ENCODE data around the gene ATP2A2. TPM values are rescaled to one million over a fixed set of nuclear protein-coding genes. Genes with fewer than 3 reads are reported as not detected.
"Not testable (repeated sequence)": the region's sequence is repeated elsewhere in the genome, so short reads cannot be mapped to it uniquely, and the experiment has no call there.

The ATP2A2 gene
- total RNA-seq, 1 experiment from 2014 or later: 154 TPM

GRCh38 chr12:110373962-110374611 is 93.0 kb downstream of the ATP2A2 start:
- TF ChIP-seq EZH2 (IDR thresholded peaks at IDR 0.05; ENCODE audit: low read depth) (no peak), CTCF (conservative IDR thresholded peaks at IDR 0.05) (no peak)
- Histone ChIP-seq H3K4me2 (no peak overlapping the region), H3F3A (ENCODE audit: insufficient read depth, low read depth) (peaks cover 9% of the 10 kb centered on the region; the same call in 1 of the 2 replicates), H3K9me2 (ENCODE audit: insufficient read depth) (no peaks in the 10 kb centered on the region), H2AFZ (no peak overlapping the region), H3K9me3 (ENCODE audit: insufficient read depth, low read depth) (no peaks in the 10 kb centered on the region), H3K4me3 (no peak overlapping the region), H3K27ac (no peak overlapping the region), H4K20me1 (ENCODE audit: insufficient read depth) (no peaks in the 10 kb centered on the region), H3K4me1 (replicated peaks; ENCODE audit: insufficient read depth) (no peaks in the 10 kb centered on the region), H3K79me2 (ENCODE audit: low read depth) (no peaks in the 10 kb centered on the region), H3K36me3 (ENCODE audit: low read depth) (peaks cover 25% of the 10 kb centered on the region), H3K27me3 (ENCODE audit: insufficient read depth, low read depth) (no peaks in the 10 kb centered on the region)
- intact Hi-C loops (cut with micrococcal nuclease; ENCODE audit: unreplicated experiment): no loop called here
- BruUV-seq (replicated peaks): no TSS peak
- DNase-seq: no peak
- ChIA-PET CTCF (no interaction called here), POLR2A (ENCODE audit: unreplicated experiment) (no interaction called here)

- Histone ChIP-seq H3F3A (ENCODE audit: insufficient read depth, low read depth) (peaks cover 12% of the 10 kb centered on the region; the same call in 1 of the 2 replicates), H3K36me3 (ENCODE audit: low read depth) (peaks cover 47% of the 10 kb centered on the region)
- DNase-seq; H3K4me2 ChIP-seq; H3K27ac ChIP-seq; CTCF ChIA-PET; POLR2A ChIA-PET (ENCODE audit: unreplicated experiment); H3K4me1 ChIP-seq (replicated peaks; ENCODE audit: insufficient read depth); H3K9me3 ChIP-seq (ENCODE audit: insufficient read depth, low read depth); H4K20me1 ChIP-seq (ENCODE audit: insufficient read depth); BruUV-seq (replicated peaks); H3K79me2 ChIP-seq (ENCODE audit: low read depth); H3K27me3 ChIP-seq (ENCODE audit: insufficient read depth, low read depth); intact Hi-C loops (cut with micrococcal nuclease; ENCODE audit: unreplicated experiment); H3K4me3 ChIP-seq; H2AFZ ChIP-seq; H3K9me2 ChIP-seq (ENCODE audit: insufficient read depth): not testable (repeated sequence)
These were observed 97.2 kb downstream of the ATP2A2 start for GRCh38 chr12:110378131-110378790.

- Histone ChIP-seq H3K4me3 (no peak overlapping the region), H3K4me2 (no peak overlapping the region), H3K4me1 (replicated peaks; ENCODE audit: insufficient read depth) (no peaks in the 10 kb centered on the region), H2AFZ (no peak overlapping the region), H4K20me1 (ENCODE audit: insufficient read depth) (no peaks in the 10 kb centered on the region), H3K27me3 (ENCODE audit: insufficient read depth, low read depth) (no peaks in the 10 kb centered on the region), H3K9me2 (ENCODE audit: insufficient read depth) (no peaks in the 10 kb centered on the region), H3K36me3 (ENCODE audit: low read depth) (peaks cover 41% of the 10 kb centered on the region), H3K79me2 (ENCODE audit: low read depth) (no peaks in the 10 kb centered on the region), H3K27ac (no peak overlapping the region), H3K9me3 (ENCODE audit: insufficient read depth, low read depth) (no peaks in the 10 kb centered on the region), H3F3A (ENCODE audit: insufficient read depth, low read depth) (peaks cover 12% of the 10 kb centered on the region; the same call in 1 of the 2 replicates)
- BruUV-seq (replicated peaks): no TSS peak
- ChIA-PET CTCF (interaction anchor here (0.6 kb wide), 1 partner anchor 74 kb away, joined by 4 read pairs; no protein-coding TSS in a partner anchor), POLR2A (ENCODE audit: unreplicated experiment) (no interaction called here)
- TF ChIP-seq EZH2 (IDR thresholded peaks at IDR 0.05; ENCODE audit: low read depth) (no peak), CTCF (conservative IDR thresholded peaks at IDR 0.05) (no peak)
- intact Hi-C loops (cut with micrococcal nuclease; ENCODE audit: unreplicated experiment): no loop called here
- DNase-seq: no peak
These were observed 98.2 kb downstream of the ATP2A2 start for GRCh38 chr12:110379197-110379596.

All from PC-9 (cell line).